BLaER1 (cell line): Measurements from ENCODE around the gene CEP112.
"Not testable (repeated sequence)": the region's sequence is repeated elsewhere in the genome, so short reads cannot be mapped to it uniquely, and the experiment has no call there.

ENCODE experiments used
- H3K27ac ChIP-seq: shearing (Covaris generic); formaldehyde crosslinking; 2 replicates; pipeline ENCODE4 v1.8.1; 2022
- H3K27me3 ChIP-seq: shearing (Covaris generic); formaldehyde crosslinking; 2 replicates; pipeline ENCODE4 v1.8.1; 2022
- H3K36me3 ChIP-seq: shearing (Covaris generic); formaldehyde crosslinking; 2 replicates; pipeline ENCODE4 v1.8.1; 2022
- H3K4me1 ChIP-seq: shearing (Covaris generic); formaldehyde crosslinking; 2 replicates; pipeline ENCODE4 v1.8.1; 2022
- H3K4me2 ChIP-seq: shearing (Covaris generic); formaldehyde crosslinking; 2 replicates; pipeline ENCODE4 v1.8.1; 2022
- H3K4me3 ChIP-seq: shearing (Covaris generic); formaldehyde crosslinking; 2 replicates; pipeline ENCODE4 v1.8.1; 2022
- H3K9ac ChIP-seq: shearing (Covaris generic); formaldehyde crosslinking; 2 replicates; pipeline ENCODE4 v1.8.1; 2022
- H3K9me3 ChIP-seq: shearing (Covaris generic); formaldehyde crosslinking; 2 replicates; pipeline ENCODE4 v1.8.1; 2022
- H4K20me1 ChIP-seq: shearing (Covaris generic); formaldehyde crosslinking; 2 replicates; pipeline ENCODE4 v1.8.1; 2022
- Cebpa-rat ChIP-seq: shearing (Covaris generic); IDR thresholded peaks from 2 replicates; pipeline ENCODE4 v1.8.1; 2022

CEP112 gene

DNA sequence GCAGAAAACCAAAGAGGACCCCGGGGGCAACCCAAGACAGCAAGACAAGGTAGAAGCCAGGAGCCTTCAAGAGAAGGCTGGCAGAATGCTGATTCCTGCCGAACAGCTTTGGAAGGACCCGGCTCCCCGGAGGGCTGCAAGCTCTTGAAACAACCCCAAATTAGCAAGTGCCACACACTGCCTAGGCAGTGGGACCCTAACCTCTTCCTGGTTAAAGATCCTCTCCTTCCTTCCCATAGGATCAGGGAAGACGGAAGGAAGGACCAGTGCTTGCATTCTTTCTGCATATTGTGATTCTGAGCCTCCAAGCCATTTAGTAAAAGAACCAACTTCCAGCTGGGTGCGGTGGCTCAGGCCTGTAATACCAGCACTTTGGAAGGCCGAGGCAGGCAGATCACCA, 508.5 kb downstream of the CEP112 start:
- H4K20me1 ChIP-seq, result no peaks in the 10 kb centered on the region
- no peaks in the 10 kb centered on the region for H3K4me1 ChIP-seq
- H3K9ac ChIP-seq, result no peak overlapping the region
- no peak overlapping the region for H3K4me2 ChIP-seq
- H3K27ac ChIP-seq, result no peak overlapping the region
- H3K9me3 ChIP-seq, result no peaks in the 10 kb centered on the region
- no peaks in the 10 kb centered on the region; the same call in 1 of the 2 replicates for H3K36me3 ChIP-seq
- TF ChIP-seq Cebpa-rat, result no peak
- no peak overlapping the region for H3K4me3 ChIP-seq
- no peaks in the 10 kb centered on the region for H3K27me3 ChIP-seq

DNA sequence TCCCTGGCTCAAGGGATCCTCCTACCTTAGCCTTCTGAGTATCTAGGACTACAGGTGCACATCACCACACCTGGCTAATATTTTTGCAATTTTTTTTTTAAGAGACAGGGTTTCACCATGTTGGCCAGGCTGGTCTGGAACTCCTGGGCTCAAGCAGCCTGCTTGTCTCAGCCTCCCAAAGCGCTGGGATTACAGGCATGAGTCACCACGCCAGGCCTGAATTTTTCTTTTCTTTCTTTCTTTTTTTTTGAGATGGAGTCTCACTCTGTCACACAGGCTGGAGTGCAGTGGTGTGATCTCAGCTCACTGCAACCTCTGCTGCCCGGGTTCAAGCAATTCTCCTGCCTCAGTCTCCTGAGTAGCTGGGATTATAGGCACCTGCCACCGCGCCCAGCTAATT, 510.2 kb downstream of the CEP112 start:
- H3K36me3 ChIP-seq, H3K4me3 ChIP-seq, H3K4me2 ChIP-seq: not testable (repeated sequence)

GRCh38 chr17:65679165-65679845, 512.6 kb downstream of the CEP112 start:
- no peak overlapping the region for H3K27ac ChIP-seq
- H3K36me3 ChIP-seq, result no peaks in the 10 kb centered on the region
- H3K27me3 ChIP-seq, result no peaks in the 10 kb centered on the region
- H3K4me1 ChIP-seq, result no peaks in the 10 kb centered on the region
- peaks cover 6% of the 10 kb centered on the region; the same call in 1 of the 2 replicates for H3K9me3 ChIP-seq
- TF ChIP-seq Cebpa-rat, result no peak
- no peak overlapping the region for H3K4me3 ChIP-seq
- no peaks in the 10 kb centered on the region for H4K20me1 ChIP-seq
- no peak overlapping the region for H3K4me2 ChIP-seq
- no peak overlapping the region for H3K9ac ChIP-seq

More for the DNA sequence above, 510.2 kb downstream of the CEP112 start:
- not testable (repeated sequence) for H3K4me1 ChIP-seq, H3K27me3 ChIP-seq, H3K9me3 ChIP-seq, H4K20me1 ChIP-seq, H3K27ac ChIP-seq, H3K9ac ChIP-seq

DNA sequence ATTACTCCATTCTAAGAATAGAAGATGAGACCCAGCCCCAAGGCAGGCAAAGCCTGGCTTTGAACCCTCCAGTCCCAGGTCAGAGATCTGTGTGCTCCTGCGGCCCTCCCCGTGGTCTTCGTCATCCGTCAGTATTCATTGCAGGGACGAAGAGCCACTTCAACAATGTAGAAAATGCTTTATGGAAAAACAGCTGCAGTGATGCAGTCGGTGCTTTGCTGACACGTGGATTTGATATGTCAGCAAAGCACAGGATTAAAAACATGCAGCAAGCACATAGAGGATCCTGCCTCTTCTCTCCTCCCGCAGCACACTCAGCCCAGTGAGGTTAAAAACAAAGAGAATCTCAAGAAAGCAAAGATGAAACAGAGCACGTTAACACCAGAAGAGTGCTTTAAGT, 513.4 kb downstream of the CEP112 start:
- Histone ChIP-seq H3K27me3 (no peaks in the 10 kb centered on the region), H4K20me1 (no peaks in the 10 kb centered on the region), H3K4me1 (no peaks in the 10 kb centered on the region), H3K4me3 (no peak overlapping the region), H3K27ac (no peak overlapping the region), H3K9me3 (peaks cover 6% of the 10 kb centered on the region; the same call in 1 of the 2 replicates), H3K4me2 (no peak overlapping the region), H3K9ac (no peak overlapping the region), H3K36me3 (no peaks in the 10 kb centered on the region)
- TF ChIP-seq Cebpa-rat, result no peak

DNA sequence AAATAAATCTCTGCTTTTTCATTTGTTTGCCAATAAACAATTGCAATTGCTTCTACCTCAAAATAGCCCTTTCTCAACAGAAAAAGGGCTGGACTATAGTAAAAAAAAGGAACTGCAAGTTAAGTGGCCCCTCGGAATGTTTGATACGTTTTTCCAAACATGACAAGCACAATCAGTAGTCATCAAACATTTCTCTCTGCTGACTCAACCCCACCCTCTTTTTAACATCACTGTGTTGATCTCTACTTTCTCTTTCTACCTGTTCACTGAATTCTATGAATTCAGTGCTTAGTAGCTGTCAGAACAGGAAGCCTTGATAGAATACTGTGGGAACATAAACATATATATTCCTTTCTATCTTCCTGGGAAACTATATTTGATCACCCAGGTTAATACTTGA, 514.0 kb downstream of the CEP112 start:
- Histone ChIP-seq H3K4me1 (no peaks in the 10 kb centered on the region), H3K36me3 (no peaks in the 10 kb centered on the region), H4K20me1 (no peaks in the 10 kb centered on the region), H3K4me3 (no peak overlapping the region), H3K9ac (no peak overlapping the region), H3K9me3 (peaks cover 6% of the 10 kb centered on the region; the same call in 1 of the 2 replicates), H3K4me2 (no peak overlapping the region), H3K27ac (no peak overlapping the region), H3K27me3 (no peaks in the 10 kb centered on the region)
- TF ChIP-seq Cebpa-rat, result no peak

DNA sequence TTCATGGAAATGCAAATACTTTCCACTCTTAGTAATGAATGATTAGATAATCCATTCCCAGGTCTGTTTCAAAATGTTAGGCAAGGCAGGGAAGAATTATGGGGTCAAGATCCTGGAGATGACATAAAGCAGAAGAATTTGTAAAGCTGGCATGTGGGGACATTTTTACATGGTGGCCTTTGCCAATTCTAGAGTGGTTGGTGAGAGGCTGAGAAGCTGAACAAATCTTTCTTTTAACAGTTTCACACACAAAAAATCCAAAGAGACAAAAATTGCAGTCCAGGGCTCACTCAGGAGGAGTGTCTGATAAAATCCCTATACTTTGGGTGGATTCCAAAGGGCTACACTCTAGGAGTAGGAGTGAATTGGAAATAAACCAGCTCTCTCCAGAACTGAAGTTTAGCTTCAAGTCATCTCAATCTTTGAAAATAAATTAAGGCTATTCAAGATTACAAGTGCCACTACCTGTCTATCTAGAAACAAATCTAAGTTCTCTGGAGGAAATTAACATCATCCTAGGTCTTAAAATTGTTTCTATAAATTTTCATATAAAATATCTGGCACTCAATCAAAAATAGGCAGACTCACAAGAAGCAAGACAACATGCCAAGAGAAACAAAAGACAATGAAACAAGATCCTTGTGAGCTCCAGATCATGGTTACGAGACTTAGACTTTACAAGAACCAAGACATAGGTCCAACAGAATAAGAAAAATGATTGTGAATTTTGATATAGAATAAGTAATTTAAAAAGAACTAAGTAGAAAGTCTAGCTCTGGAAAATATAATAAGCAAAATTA, 517.5 kb downstream of the CEP112 start:
- H3K4me2 ChIP-seq, result no peak overlapping the region
- no peak overlapping the region for H3K27ac ChIP-seq
- H3K27me3 ChIP-seq, result no peaks in the 10 kb centered on the region
- no peaks in the 10 kb centered on the region for H4K20me1 ChIP-seq
- TF ChIP-seq Cebpa-rat, result no peak
- H3K4me3 ChIP-seq, result no peak overlapping the region
- no peak overlapping the region for H3K9ac ChIP-seq
- H3K4me1 ChIP-seq, result no peaks in the 10 kb centered on the region
- H3K9me3 ChIP-seq, result peaks cover 6% of the 10 kb centered on the region; the same call in 1 of the 2 replicates
- no peaks in the 10 kb centered on the region for H3K36me3 ChIP-seq

GRCh38 chr17:65670667-65671371, 521.1 kb downstream of the CEP112 start:
- Histone ChIP-seq H3K4me2 (no peak overlapping the region), H3K27ac (no peak overlapping the region)

DNA sequence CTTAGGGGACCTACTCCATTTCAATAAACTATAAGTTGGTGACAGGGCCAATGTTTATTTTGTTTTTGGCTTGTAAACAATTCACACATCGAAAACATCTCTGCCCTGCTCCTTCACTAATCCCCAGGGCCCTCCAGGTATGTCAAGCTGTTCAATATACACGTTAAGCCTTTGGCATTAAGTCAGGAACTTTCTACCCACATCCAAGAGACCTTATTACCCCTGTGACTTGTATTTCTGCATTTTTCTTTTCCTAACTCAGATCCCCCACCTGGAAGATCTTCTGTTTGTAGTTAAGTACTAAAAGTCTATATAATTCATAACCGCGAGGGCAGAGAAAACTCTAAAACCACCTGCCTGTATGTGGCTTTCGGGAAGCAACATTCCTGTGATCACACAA, 523.7 kb downstream of the CEP112 start:
- Histone ChIP-seq H4K20me1 (no peaks in the 10 kb centered on the region), H3K9ac (no peak overlapping the region), H3K9me3 (no peaks in the 10 kb centered on the region), H3K4me1 (no peaks in the 10 kb centered on the region), H3K4me3 (no peak overlapping the region), H3K4me2 (no peak overlapping the region), H3K27ac (no peak overlapping the region), H3K27me3 (no peaks in the 10 kb centered on the region), H3K36me3 (no peaks in the 10 kb centered on the region)
- no peak for TF ChIP-seq Cebpa-rat

More at GRCh38 chr17:65670667-65671371, 521.1 kb downstream of the CEP112 start:
- Histone ChIP-seq H3K9ac (no peak overlapping the region), H3K4me3 (no peak overlapping the region), H3K9me3 (peaks cover 6% of the 10 kb centered on the region; the same call in 1 of the 2 replicates), H4K20me1 (no peaks in the 10 kb centered on the region), H3K4me1 (no peaks in the 10 kb centered on the region), H3K27me3 (no peaks in the 10 kb centered on the region), H3K36me3 (no peaks in the 10 kb centered on the region)
- TF ChIP-seq Cebpa-rat, result no peak

DNA sequence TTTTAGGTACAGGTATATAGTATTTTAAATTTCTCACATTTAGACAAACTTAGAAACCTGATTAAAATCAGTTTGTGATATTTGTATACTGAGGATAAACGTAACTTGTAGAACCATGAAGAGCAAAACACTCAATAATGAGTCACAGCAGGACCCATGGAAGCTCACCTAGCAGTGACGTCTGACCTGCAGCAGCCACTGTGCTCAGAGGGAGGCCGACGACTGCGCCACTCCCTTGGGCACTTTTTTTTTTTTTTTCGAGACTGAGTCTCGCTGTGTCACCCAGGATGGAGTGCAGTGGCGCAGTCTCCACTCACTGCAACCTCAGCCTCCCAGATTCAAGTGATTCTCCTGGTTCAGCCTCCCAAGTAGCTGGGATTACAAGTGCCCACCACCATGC, 524.3 kb downstream of the CEP112 start:
- Histone ChIP-seq H4K20me1 (no peaks in the 10 kb centered on the region), H3K27ac (no peak overlapping the region), H3K27me3 (no peaks in the 10 kb centered on the region), H3K4me1 (no peaks in the 10 kb centered on the region), H3K9me3 (no peaks in the 10 kb centered on the region), H3K36me3 (no peaks in the 10 kb centered on the region), H3K9ac (no peak overlapping the region), H3K4me3 (no peak overlapping the region), H3K4me2 (no peak overlapping the region)
- TF ChIP-seq Cebpa-rat, result no peak

DNA sequence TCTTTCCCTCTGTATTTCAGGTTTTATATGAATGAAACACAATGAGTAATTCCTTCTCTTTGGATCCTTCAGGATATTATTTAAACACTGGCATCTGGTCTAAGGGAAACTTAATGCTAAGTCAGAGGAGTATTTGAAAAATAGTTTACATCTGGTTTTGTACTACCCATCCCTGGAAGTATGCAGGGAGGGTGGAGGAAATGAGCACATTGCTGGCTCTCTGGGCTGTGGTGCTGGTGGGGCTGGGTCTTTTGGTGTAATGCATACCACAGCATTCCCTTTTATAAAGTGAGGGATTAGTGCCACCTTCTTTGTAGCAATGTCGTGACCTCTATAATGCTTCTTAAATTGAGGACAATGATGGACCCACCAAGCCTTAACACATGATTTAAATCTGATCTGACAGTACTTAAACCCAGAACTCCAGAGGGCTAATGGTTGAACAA, 525.0 kb downstream of the CEP112 start:
- no peak overlapping the region for H3K9ac ChIP-seq
- no peak for TF ChIP-seq Cebpa-rat

More for the DNA sequence above, 525.0 kb downstream of the CEP112 start:
- no peak overlapping the region for H3K4me3 ChIP-seq
- no peaks in the 10 kb centered on the region for H3K9me3 ChIP-seq
- no peaks in the 10 kb centered on the region for H3K36me3 ChIP-seq
- no peak overlapping the region for H3K27ac ChIP-seq
- no peaks in the 10 kb centered on the region for H3K4me1 ChIP-seq
- no peaks in the 10 kb centered on the region for H3K27me3 ChIP-seq
- no peaks in the 10 kb centered on the region for H4K20me1 ChIP-seq
- no peak overlapping the region for H3K4me2 ChIP-seq
